GM19395 (cell line): ENCODE results near the gene RFPL3.
"Not testable (repeated sequence)": the region's sequence is repeated elsewhere in the genome, so short reads cannot be mapped to it uniquely, and the experiment has no call there.

Experiments used
- ATAC-seq: cut with Tn5 transposase; IDR thresholded peaks from one replicate; pipeline ENCODE4 v1.9.1; 2021; ENCODE audit warnings: mild to moderate bottlenecking, moderate library complexity; ENCODE audit not compliant: unreplicated experiment

Gene RFPL3

GRCh38 chr22:32357567-32357966 lies at the start of gene RFPL3:
Gene RFPL3 (plus strand): TSS chr22:32357867. CDS start chr22:32358072, 205 bp downstream.
- not testable (repeated sequence) for ATAC-seq

GRCh38 chr22:32308191-32308590 lies 49.5 kb upstream of the RFPL3 start:
- no peak for ATAC-seq

- ATAC-seq = no peak
Observed at GRCh38 chr22:32308934-32309333, 48.7 kb upstream of the RFPL3 start.

GRCh38 chr22:32309585-32310251 lies 47.9 kb upstream of the RFPL3 start:
- no peak for ATAC-seq

GRCh38 chr22:32310777-32311176 lies 46.9 kb upstream of the RFPL3 start:
- no peak for ATAC-seq

GRCh38 chr22:32311551-32312071 lies 46.1 kb upstream of the RFPL3 start:
- ATAC-seq = no peak

GRCh38 chr22:32312748-32313147 lies 44.9 kb upstream of the RFPL3 start:
- ATAC-seq = no peak

GRCh38 chr22:32313532-32313931 lies 44.1 kb upstream of the RFPL3 start:
- ATAC-seq = no peak

- no peak for ATAC-seq
Observed at GRCh38 chr22:32317524-32317923, 40.1 kb upstream of the RFPL3 start.

- no peak for ATAC-seq
Observed at GRCh38 chr22:32318361-32318760, 39.3 kb upstream of the RFPL3 start.

GRCh38 chr22:32319861-32320406 lies 37.7 kb upstream of the RFPL3 start:
- no peak for ATAC-seq

- ATAC-seq = no peak
Observed at GRCh38 chr22:32322986-32323385, 34.7 kb upstream of the RFPL3 start.

- ATAC-seq = no peak
Observed at GRCh38 chr22:32323513-32324164, 34.0 kb upstream of the RFPL3 start.

GRCh38 chr22:32324505-32325415 lies 32.9 kb upstream of the RFPL3 start:
- ATAC-seq = no peak

GRCh38 chr22:32325416-32325801 lies 32.3 kb upstream of the RFPL3 start:
- ATAC-seq = no peak

- no peak for ATAC-seq
Observed at GRCh38 chr22:32325811-32326237, 31.8 kb upstream of the RFPL3 start.

- no peak for ATAC-seq
Observed at GRCh38 chr22:32326647-32327046, 31.0 kb upstream of the RFPL3 start.

- no peak for ATAC-seq
Observed at GRCh38 chr22:32327066-32327465, 30.6 kb upstream of the RFPL3 start.

GRCh38 chr22:32327596-32328171 lies 30.0 kb upstream of the RFPL3 start:
- no peak for ATAC-seq

GRCh38 chr22:32328306-32329201 lies 29.1 kb upstream of the RFPL3 start:
- no peak for ATAC-seq
